IPS-18c (cell line): ENCODE results near the gene DEFB112.

Experiments
- H3K4me3 ChIP-seq: 2 replicates; pipeline ENCODE4 v1.7.0; 2013; ENCODE audit warnings: low read depth, mild to moderate bottlenecking, low read length, moderate library complexity; ENCODE audit not compliant: insufficient read depth
- H3K9me3 ChIP-seq: one replicate; pipeline ENCODE4 v1.6.1; 2013; ENCODE audit warnings: mild to moderate bottlenecking, low read length, moderate library complexity; ENCODE audit not compliant: control insufficient read depth, insufficient read depth

DEFB112 gene

DNA sequence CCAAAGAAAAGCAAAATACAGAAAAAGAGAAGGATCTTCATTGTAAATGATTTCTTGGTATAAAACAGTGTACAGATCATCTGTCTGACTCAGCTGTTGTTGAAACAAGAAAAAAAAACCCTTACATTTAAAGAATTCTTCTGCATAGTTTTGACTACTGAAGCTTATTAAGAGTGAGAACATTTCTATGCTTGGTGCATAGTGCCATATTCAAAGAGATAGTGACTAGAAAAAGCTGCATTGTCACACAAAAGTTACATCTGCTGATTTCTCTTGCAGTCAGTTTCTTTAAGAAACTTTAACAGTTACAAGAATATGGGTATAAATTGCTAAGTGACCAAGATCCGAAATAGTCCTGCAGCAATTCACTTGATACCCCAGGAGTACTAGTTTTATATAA lies at the start of gene DEFB112:
Gene DEFB112 (minus strand): TSS at position 101 of the 400 bp plus-strand sequence. CDS start 60 bp downstream, at position 41.
- no peak within 1 kb of the TSS for H3K4me3 ChIP-seq
- H3K9me3 ChIP-seq = peaks cover 4% of the 10 kb centered on the region

- H3K9me3 ChIP-seq = no peaks in the 10 kb centered on the region
- no peak overlapping the region for H3K4me3 ChIP-seq
Measured at GRCh38 chr6:50098641-50098993, 48.9 kb upstream of the DEFB112 start.

DNA sequence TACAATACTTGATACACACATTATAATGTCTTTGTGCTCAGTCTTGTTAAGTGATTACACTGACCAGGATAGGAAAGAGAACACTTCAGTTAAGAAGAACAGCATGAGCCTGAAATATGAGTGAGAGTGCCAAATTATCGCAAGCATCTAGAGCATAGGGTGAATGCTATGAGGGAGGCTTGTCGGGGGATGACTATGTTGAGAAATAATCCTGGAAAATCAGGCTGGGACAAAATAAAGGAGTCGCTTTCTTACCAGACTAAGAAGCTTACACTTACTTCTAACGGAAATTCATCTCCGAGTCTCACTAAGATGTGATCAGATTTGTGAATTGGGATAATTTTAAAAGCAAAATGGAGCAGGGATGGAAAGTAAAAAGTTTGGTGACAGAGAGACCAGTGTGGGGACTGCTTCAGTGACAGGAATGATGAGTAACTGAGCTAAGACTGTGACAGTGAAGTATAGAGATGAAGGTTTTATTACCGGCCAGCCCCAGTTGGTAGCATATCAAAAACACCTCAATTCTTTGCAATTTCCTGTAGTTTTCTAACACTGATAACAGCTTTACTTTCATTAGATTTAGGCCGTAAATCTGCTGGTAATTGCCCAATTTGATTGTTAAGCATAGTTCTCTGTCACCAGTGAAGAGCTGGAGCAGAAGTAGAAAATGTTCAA lies 48.4 kb upstream of the DEFB112 start:
- H3K9me3 ChIP-seq = no peaks in the 10 kb centered on the region
- no peak overlapping the region for H3K4me3 ChIP-seq

DNA sequence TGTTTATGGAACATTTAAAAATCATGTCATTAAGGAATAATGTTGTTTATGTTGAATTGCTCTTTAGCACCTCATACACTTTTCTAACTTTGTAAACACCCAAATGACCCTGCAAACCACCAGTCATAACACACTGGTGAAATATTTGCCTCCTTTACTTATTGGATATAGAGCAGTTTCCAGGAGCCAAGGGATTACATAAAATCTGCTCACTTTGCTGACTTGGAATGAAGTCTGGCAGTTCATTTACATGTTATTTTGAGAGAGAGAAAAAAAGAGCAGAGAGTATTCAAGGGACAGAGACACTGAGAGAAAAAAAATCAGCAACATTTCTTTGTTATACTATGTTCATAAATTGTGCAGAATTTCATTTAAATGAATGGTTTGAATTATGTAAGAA lies 46.6 kb upstream of the DEFB112 start:
- no peak overlapping the region for H3K4me3 ChIP-seq
- H3K9me3 ChIP-seq = no peaks in the 10 kb centered on the region

DNA sequence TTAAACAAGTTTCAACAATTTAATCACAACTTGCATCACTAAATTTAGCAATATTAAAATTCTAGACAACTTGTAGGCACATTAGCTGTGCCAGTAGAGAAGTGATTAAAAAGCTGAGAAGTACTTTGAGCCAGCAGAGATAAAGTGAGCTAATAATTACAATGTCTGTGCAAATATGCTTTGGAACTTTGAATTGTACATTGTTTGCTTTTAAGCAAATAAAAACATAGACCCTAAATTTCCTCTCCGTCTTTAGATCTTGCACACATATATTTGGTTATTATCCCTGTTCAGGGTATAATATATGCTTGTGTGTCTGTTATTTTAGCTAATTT lies 44.2 kb upstream of the DEFB112 start:
- Histone ChIP-seq H3K9me3 (no peaks in the 10 kb centered on the region), H3K4me3 (no peak overlapping the region)

- Histone ChIP-seq H3K4me3 (no peak overlapping the region), H3K9me3 (no peaks in the 10 kb centered on the region)
Measured at GRCh38 chr6:50093116-50093937, 43.6 kb upstream of the DEFB112 start.

DNA sequence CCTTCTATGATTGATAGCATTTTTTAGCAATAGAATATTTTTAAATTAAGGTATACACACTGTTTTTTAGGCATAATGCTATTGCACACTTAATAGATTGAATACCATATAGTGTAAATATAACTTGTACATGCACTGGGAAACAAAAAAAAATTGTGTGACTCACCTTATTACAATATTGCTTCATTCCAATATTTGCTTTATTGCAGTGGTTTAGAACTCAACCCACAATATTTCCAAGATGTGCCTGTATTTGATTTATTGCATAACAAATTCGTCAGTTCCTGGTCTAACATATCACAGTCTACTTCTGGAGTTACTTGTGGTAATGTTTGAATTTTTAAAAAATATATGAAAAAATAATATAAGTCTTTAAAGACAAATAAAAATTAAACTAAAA lies 41.9 kb upstream of the DEFB112 start:
- Histone ChIP-seq H3K9me3 (no peaks in the 10 kb centered on the region), H3K4me3 (no peak overlapping the region)

DNA sequence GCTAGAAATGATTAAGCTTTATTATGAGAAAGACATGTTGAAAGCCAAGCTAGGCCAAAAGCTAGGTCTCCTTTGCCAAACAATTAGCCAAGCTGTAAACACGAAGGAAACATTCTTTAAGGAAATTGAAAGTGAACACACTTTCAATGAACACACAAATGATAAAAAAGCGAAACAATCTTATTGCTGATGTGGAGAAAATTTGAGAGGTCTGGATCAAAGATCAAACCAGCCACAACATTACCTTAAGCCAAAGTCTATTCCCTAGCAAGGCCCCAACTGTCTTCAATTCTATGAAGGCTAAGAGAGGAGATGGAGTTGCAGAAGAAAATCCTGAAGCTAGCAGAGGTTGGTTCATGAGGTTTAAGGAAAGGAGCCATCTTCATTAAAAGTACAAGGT lies 40.2 kb upstream of the DEFB112 start:
- Histone ChIP-seq H3K4me3 (no peak overlapping the region), H3K9me3 (no peaks in the 10 kb centered on the region)

DNA sequence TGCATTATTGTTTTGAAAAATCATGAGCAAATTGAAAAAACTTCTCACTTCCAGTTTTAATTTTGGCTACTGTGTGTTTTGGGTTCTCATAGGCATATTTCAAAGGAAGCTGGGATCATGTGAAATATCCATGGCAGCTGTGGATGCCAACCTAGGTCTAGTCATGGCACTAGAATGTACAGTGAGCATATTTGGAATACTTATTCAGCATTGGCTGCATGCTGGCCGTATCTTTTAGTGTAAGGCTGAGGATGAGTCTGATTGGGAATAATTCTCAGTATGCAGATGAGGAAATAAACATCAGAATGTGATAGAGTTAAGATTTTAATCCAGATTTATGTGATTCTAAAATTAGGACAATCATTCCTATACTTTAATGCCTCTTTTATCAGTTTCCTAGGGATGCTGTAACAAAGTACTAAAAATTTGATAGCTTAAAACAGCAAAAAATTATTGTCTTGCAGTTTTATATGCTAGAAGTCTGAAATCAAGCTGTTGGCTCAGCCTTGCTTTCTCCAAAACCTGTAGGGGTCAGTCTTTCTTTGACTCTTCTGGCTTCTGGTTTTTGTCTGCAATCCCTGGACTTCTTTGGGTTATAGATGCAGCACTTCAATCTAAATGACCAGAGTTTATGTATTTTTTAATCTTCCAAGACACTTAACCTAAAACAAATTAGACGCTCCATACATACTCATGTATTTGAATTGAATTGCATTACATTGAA lies 37.7 kb upstream of the DEFB112 start:
- Histone ChIP-seq H3K9me3 (no peaks in the 10 kb centered on the region), H3K4me3 (no peak overlapping the region)

DNA sequence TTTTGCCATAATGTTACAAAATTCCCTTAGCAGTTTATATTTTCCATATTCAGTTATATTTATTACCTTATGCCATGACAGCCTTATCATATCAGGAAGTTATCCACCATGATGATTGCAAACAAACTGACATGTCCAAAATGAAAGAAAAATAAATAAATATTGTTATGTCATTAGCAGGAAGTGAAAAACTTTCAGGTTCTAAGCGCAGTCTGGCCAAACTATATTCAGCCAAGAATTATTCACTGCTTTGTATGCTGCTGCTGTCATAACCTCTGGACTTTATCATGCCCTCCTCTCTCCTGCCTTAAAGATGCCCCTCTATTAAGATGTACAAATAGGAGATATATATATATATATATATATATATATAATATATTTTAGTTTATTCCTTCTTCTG lies 27.7 kb upstream of the DEFB112 start:
- Histone ChIP-seq H3K9me3 (no peaks in the 10 kb centered on the region), H3K4me3 (no peak overlapping the region)

DNA sequence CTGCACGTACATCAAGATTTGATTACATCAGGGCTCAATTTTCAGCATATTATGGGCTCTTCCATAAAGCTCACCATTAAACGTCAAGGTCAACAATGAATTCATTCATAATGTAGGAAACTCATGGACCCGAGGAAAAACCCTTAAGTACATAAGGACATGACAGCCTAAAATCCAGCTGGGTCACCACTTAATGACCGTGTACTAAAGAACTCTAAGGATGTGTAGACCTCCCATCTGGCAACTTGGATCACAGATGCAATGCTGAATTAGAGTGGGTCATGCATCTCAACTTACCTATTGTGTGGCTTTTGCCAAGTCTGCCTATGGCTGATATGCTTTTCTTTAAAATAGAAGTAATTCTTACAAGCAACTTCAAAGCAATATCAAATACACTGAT lies 26.7 kb upstream of the DEFB112 start:
- no peaks in the 10 kb centered on the region for H3K9me3 ChIP-seq
- no peak overlapping the region for H3K4me3 ChIP-seq

DNA sequence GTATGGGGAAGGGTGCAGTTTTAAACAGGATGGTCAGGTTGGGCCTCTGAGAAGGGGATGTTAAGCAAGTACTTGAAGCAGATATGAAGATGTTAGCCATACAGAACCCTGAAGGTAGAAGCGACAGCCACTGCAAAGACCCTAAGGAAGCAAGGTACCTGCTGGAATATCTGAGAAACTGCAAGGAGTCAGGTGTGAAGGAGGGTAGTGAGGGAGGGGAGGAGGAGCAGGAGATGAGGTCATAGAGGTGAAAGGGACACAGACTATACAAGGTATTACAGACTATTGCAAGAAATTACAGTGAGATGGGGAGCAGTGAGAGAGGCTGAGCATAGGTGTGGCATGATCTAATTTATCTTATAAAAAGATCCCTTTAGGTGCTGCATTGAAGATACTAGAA lies 22.2 kb upstream of the DEFB112 start:
- H3K9me3 ChIP-seq = no peaks in the 10 kb centered on the region
- no peak overlapping the region for H3K4me3 ChIP-seq

GRCh38 chr6:50070101-50070500 lies 20.4 kb upstream of the DEFB112 start:
- Histone ChIP-seq H3K9me3 (no peaks in the 10 kb centered on the region), H3K4me3 (no peak overlapping the region)

DNA sequence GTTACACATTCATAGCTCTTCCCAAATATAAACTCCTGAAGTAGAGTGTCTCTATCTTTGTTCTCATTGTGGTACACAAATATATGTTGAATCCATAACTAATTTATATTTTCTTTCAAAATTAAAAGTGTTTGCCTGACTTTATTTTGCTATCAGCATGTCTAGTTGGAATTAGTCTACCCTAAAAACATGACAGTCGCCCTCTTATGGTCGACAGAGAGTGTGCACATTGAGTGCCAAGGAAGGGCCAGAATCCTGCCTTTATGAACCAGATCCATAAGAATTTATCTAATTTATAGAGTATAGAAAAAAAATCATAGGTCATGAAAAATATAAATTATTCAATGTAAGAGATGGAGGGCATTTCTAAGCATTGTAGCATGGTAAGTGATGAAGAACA lies 12.3 kb upstream of the DEFB112 start:
- H3K9me3 ChIP-seq = no peaks in the 10 kb centered on the region
- no peak overlapping the region for H3K4me3 ChIP-seq

- Histone ChIP-seq H3K9me3 (no peaks in the 10 kb centered on the region), H3K4me3 (no peak overlapping the region)
Measured at GRCh38 chr6:50056242-50056641, 6.5 kb upstream of the DEFB112 start.

DNA sequence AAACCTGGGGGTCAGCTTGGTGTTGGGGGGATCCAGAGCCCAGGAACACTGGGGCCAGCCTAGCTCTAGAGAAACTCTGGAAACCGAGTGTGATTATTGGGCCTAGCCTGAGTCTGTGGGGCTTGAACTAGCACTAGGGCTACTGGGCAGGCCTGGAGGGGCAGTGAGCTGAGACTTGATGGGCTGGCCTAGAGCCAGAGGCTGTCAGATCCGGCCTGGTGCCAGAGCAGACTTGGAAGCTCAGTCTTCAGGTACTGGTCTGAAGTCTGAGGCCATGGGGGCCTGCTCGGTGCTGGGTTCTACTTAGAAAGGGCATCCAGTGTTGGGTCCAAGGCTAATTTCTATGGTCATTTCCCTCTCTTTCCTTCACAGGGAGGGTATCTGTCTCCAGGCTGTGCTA lies 2.7 kb downstream of the DEFB112 start:
- peaks cover 4% of the 10 kb centered on the region for H3K9me3 ChIP-seq
- no peak overlapping the region for H3K4me3 ChIP-seq

- no peak overlapping the region for H3K4me3 ChIP-seq
Measured at GRCh38 chr6:50030777-50031562, 18.8 kb downstream of the DEFB112 start.

More at GRCh38 chr6:50030777-50031562, 18.8 kb downstream of the DEFB112 start:
- no peaks in the 10 kb centered on the region for H3K9me3 ChIP-seq
